GM19023 (cell line): Measurements from ENCODE around the gene PTPRG.
"Not testable (repeated sequence)": the region's sequence is repeated elsewhere in the genome, so short reads cannot be mapped to it uniquely, and the experiment has no call there.

Source experiments
- ATAC-seq: cut with Tn5 transposase; IDR thresholded peaks from one replicate; pipeline ENCODE4 v1.9.1; 2021; ENCODE audit warnings: mild to moderate bottlenecking, moderate library complexity; ENCODE audit not compliant: unreplicated experiment

Gene PTPRG

DNA sequence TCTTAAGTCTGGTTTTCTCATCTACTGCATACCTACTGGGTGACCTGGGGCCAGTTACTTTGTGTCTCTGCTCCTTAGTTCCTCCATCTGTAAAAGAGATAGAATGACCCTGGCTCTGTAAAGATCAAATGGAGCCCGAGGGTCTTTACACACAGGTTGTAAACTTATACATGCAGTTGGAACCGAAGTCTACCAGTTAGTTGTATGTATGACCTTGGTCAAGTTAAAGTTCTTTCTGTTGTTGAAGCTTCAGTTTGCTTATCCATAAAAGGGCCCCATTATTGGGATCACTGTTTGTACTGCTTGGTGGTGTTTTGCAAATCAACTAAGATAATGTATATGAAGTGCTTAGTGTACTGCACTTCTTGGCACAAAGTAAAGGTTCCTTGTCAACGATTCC, 186.9 kb downstream of the PTPRG start:
- no peak for ATAC-seq

DNA sequence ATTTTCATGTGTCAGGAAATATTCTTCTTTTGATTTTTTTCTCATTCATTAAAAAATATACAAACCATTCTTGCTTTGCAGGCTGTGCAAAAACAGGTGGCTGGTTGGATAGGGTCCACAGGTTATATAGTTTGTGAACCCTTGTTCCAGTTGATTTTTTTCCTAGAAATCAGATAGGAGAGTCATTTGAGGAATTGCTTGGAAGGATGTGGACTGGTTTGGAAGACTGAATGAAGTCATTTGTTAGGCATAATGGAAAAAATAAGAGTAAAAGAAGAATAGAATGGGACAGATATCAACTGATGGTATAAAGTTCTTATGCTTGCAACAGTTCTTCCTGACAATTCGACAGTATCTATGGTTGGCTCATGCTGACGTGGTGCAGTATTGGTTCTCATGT, 189.4 kb downstream of the PTPRG start:
- ATAC-seq, result no peak

GRCh38 chr3:61758839-61759238, 197.5 kb downstream of the PTPRG start:
- ATAC-seq, result no peak

- ATAC-seq, result not testable (repeated sequence)
These were observed 199.4 kb downstream of the PTPRG start for GRCh38 chr3:61760783-61761182.

- no peak for ATAC-seq
These were observed 200.5 kb downstream of the PTPRG start for GRCh38 chr3:61761694-61762430.

GRCh38 chr3:61765157-61765876, 203.9 kb downstream of the PTPRG start:
- ATAC-seq, result no peak

- ATAC-seq, result no peak
These were observed 207.1 kb downstream of the PTPRG start for GRCh38 chr3:61768284-61769037.

- no peak for ATAC-seq
These were observed 208.1 kb downstream of the PTPRG start for GRCh38 chr3:61769266-61769990.

DNA sequence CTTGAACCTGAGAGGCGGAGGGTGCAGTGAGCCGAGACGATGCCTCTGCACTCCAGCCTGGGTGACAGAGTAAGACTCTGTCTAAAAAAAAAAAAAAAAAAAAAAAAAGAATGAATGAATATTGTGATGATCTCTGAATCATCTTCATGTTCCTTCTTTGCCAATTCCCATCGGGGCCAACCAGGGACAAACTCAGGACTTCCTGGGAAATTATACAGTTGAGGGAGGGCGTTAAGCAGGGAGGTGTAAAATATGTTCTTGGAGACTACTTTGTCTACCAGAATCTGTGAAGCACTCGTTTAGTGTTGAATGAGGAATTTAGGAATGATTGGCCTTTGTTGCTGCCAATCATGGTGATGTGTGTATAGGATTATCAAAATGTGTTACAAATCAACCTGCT, 210.6 kb downstream of the PTPRG start:
- no peak for ATAC-seq

GRCh38 chr3:61772456-61772855, 211.1 kb downstream of the PTPRG start:
- no peak for ATAC-seq

DNA sequence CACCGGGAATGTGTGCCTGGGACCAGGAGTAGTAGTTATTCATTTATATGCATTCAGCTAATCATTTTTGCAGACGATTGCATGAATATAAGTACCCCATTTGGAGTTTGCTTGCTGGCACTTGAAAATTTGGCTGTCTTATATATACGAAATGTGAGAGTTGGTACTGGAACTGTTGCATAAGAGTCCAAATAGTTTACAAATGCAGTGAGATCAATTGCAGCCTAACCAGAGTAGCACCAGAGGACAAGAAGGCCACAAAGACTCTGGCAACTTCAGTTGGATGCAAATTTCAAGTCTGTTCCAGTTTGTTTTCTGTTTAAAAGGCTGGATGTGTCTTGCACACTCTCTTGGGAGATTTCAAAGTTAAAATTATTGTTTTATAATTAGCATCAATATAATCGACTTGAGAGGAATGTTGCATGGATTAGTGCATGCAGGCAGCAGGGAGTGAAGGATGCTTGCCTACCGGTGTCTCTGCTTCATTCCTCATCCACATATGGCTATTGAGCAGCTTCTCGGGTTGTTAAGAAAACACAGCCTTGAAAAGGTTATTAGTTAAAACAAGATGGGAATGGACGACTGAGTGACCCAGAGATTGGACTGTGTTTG, 213.0 kb downstream of the PTPRG start:
- ATAC-seq, result no peak

DNA sequence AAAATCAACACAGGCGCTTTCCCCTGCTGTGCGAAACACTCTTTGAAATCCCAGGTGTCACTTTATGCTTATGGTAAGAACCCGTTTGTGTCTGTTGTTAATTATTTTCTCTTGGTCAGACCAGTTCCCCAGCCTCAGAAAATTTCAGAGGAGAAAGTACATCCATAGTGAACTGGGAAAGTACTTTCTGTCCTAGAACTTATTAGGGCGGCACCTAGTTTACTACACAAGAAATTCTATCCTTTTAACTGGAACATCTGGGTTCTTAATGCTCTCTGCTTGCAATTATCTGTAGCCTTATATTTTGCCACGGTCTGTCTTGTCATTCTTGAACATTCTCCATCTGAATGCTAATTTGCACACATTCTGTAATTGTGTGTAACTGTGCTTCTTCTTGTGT, 215.0 kb downstream of the PTPRG start:
- no peak for ATAC-seq

GRCh38 chr3:61777483-61777882, 216.1 kb downstream of the PTPRG start:
- no peak for ATAC-seq

- no peak for ATAC-seq
These were observed 216.7 kb downstream of the PTPRG start for GRCh38 chr3:61778095-61778494.

DNA sequence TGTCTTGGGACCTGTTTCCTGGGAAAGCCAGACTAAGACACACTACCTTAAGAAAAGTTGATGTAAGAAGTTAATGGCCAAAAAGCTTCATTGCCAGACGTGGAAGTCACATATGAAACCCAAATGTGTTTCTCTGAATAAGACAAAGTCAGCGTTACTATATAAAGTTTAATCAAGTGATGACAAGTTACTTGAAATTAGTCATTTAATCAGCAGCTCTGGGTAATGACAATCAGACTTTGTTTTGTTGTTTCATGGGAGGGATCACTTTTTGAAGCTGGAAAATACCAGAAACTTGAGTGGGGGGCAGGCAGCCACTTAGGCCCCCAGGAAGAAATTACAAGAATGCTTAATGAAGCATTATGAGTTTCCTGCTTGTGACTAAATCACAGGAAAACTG, 218.6 kb downstream of the PTPRG start:
- no peak for ATAC-seq

DNA sequence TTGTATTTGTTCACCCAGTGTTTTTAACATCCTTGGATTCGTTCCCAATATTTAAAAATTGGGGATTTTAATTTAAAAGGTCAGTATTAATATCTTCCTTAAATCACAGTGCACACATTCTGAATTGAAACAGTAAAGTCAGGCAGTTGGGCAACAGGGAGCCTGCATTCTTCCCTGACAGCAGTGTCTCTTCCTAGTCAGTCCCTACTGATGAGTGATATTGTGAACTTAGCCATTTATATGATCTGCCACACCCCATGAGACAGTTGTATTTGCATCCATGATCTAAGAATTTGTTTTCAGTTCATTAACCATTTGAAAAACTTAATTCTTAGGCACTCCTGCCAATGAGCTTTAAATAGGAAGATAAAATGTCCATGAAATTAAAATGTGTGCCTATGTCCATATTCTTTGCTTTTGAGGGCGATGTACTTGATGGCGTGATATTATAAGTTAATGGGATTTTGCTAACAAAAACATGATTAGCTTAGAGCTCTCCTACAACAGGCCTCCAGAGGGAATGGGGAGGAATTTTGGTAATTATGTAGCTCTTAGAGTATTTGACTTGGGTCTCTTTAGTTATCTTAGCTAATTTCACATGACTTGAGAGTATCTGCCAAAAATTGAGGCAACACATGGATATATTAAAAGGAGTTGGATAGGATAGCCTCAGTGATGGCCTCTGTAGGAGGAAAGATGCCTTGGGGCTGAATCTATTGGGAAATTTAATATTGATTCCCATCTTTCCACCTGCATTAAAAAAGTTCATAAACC, 219.3 kb downstream of the PTPRG start:
- ATAC-seq, result no peak

GRCh38 chr3:61783993-61784718, 222.8 kb downstream of the PTPRG start:
- no peak for ATAC-seq

GRCh38 chr3:61788623-61789507, 227.5 kb downstream of the PTPRG start:
- ATAC-seq, result no peak
